ENCODE results near the gene CNMD. TPM values are rescaled to one million over a fixed set of nuclear protein-coding genes. Genes with fewer than 3 reads are reported as not detected.

The CNMD gene
- polyA plus RNA-seq, 1 donor from 2014 or later = not detected

GRCh38 chr13:52746141-52746540 is 6.5 kb upstream of the CNMD start:
- Histone ChIP-seq H3K9me3 (ENCODE audit: low read length) (no peaks in the 10 kb centered on the region), H3K79me2 (replicated peaks; ENCODE audit: insufficient read depth, low read length) (no peaks in the 10 kb centered on the region), H4K20me1 (ENCODE audit: insufficient read depth) (no peaks in the 10 kb centered on the region), H3F3A (ENCODE audit: insufficient read depth, low read length, poor library complexity, severe bottlenecking) (no peaks in the 10 kb centered on the region), H3K9me2 (ENCODE audit: insufficient read depth, low read length) (no peaks in the 10 kb centered on the region), H3K4me2 (ENCODE audit: low read length) (no peak overlapping the region), H3K9ac (ENCODE audit: low read length) (no peak overlapping the region), H3K4me3 (ENCODE audit: low read length) (no peak overlapping the region), H3K27ac (ENCODE audit: low read length) (no peak overlapping the region), H3K36me3 (ENCODE audit: insufficient read depth, low read length) (no peaks in the 10 kb centered on the region), H2AFZ (ENCODE audit: low read depth, low read length) (no peak overlapping the region), H3K27me3 (ENCODE audit: insufficient read depth, low read depth, low read length) (peaks cover 2% of the 10 kb centered on the region)
- no peak for TF ChIP-seq SMC3 (conservative IDR thresholded peaks at IDR 0.05; ENCODE audit: poor library complexity)
- no peak for TF ChIP-seq EP300 (conservative IDR thresholded peaks at IDR 0.05; ENCODE audit: poor library complexity, severe bottlenecking)
- TF ChIP-seq TAF1 (IDR thresholded peaks at IDR 0.05; ENCODE audit: low read depth) = no peak
- no peak for TF ChIP-seq MXI1 (conservative IDR thresholded peaks at IDR 0.05; ENCODE audit: poor library complexity, severe bottlenecking)
- no peak for TF ChIP-seq CTCF (IDR thresholded peaks at IDR 0.05; ENCODE audit: poor library complexity, severe bottlenecking)
- no peak for TF ChIP-seq RAD21 (conservative IDR thresholded peaks at IDR 0.05)
- no peak for TF ChIP-seq EZH2 (IDR thresholded peaks at IDR 0.05; ENCODE audit: borderline replicate concordance, insufficient read depth, low read length, poor library complexity, severe bottlenecking)
- TF ChIP-seq, protein P1, sequence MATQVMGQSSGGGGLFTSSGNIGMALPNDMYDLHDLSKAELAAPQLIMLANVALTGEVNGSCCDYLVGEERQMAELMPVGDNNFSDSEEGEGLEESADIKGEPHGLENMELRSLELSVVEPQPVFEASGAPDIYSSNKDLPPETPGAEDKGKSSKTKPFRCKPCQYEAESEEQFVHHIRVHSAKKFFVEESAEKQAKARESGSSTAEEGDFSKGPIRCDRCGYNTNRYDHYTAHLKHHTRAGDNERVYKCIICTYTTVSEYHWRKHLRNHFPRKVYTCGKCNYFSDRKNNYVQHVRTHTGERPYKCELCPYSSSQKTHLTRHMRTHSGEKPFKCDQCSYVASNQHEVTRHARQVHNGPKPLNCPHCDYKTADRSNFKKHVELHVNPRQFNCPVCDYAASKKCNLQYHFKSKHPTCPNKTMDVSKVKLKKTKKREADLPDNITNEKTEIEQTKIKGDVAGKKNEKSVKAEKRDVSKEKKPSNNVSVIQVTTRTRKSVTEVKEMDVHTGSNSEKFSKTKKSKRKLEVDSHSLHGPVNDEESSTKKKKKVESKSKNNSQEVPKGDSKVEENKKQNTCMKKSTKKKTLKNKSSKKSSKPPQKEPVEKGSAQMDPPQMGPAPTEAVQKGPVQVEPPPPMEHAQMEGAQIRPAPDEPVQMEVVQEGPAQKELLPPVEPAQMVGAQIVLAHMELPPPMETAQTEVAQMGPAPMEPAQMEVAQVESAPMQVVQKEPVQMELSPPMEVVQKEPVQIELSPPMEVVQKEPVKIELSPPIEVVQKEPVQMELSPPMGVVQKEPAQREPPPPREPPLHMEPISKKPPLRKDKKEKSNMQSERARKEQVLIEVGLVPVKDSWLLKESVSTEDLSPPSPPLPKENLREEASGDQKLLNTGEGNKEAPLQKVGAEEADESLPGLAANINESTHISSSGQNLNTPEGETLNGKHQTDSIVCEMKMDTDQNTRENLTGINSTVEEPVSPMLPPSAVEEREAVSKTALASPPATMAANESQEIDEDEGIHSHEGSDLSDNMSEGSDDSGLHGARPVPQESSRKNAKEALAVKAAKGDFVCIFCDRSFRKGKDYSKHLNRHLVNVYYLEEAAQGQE (IDR thresholded peaks at IDR 0.05; ENCODE audit: borderline replicate concordance) = no peak
- TF ChIP-seq POLR2AphosphoS5 (IDR thresholded peaks at IDR 0.05) = no peak

DNA sequence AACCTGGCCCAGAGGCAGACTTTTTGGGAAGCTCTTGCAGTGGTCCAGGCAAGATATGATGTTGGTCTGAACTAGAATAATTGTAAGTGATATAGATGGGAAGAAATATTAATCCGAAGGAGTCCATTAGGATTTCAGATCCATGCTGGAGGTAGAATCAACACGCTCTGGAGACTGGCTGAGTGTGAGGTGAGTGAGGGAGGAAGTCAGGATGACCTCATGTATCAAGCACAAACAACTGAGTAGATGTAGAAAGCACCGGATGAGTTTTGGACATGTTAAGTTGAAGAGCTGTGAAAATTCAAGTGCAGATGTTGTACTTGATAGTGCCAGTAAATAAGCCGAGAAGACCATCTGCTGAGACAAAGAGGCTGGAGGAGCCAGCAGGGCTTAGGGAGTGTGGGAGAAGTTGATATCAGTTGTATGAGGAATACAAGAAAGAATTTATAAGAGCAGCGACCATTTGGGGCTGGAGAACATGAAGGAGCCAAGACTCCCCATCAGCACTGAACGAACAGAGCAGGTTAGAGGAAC is 5.3 kb upstream of the CNMD start:
- H4K20me1 ChIP-seq (ENCODE audit: insufficient read depth) = no peaks in the 10 kb centered on the region
- no peaks in the 10 kb centered on the region for H3K36me3 ChIP-seq (ENCODE audit: insufficient read depth, low read length)
- peaks cover 13% of the 10 kb centered on the region for H3K27me3 ChIP-seq (ENCODE audit: insufficient read depth, low read depth, low read length)
- no peak overlapping the region for H3K4me3 ChIP-seq (ENCODE audit: low read length)
- TF ChIP-seq POLR2AphosphoS5 (IDR thresholded peaks at IDR 0.05) (no peak), TAF1 (IDR thresholded peaks at IDR 0.05; ENCODE audit: low read depth) (no peak), MXI1 (conservative IDR thresholded peaks at IDR 0.05; ENCODE audit: poor library complexity, severe bottlenecking) (no peak), CTCF (IDR thresholded peaks at IDR 0.05; ENCODE audit: poor library complexity, severe bottlenecking) (no peak), SMC3 (conservative IDR thresholded peaks at IDR 0.05; ENCODE audit: poor library complexity) (no peak), EZH2 (IDR thresholded peaks at IDR 0.05; ENCODE audit: borderline replicate concordance, insufficient read depth, low read length, poor library complexity, severe bottlenecking) (no peak), RAD21 (conservative IDR thresholded peaks at IDR 0.05) (no peak), EP300 (conservative IDR thresholded peaks at IDR 0.05; ENCODE audit: poor library complexity, severe bottlenecking) (no peak)
- TF ChIP-seq, protein P1 (IDR thresholded peaks at IDR 0.05; ENCODE audit: borderline replicate concordance) = no peak
- no peak overlapping the region for H3K27ac ChIP-seq (ENCODE audit: low read length)
- no peaks in the 10 kb centered on the region for H3K9me3 ChIP-seq (ENCODE audit: low read length)
- H3K4me2 ChIP-seq (ENCODE audit: low read length) = no peak overlapping the region
- H3K79me2 ChIP-seq (replicated peaks; ENCODE audit: insufficient read depth, low read length) = no peaks in the 10 kb centered on the region
- H3K9me2 ChIP-seq (ENCODE audit: insufficient read depth, low read length) = no peaks in the 10 kb centered on the region
- no peak overlapping the region for H2AFZ ChIP-seq (ENCODE audit: low read depth, low read length)
- H3F3A ChIP-seq (ENCODE audit: insufficient read depth, low read length, poor library complexity, severe bottlenecking) = no peaks in the 10 kb centered on the region
- H3K9ac ChIP-seq (ENCODE audit: low read length) = no peak overlapping the region

Data from neural cell (in vitro differentiated cells).